ENCODE results near the gene TRAPPC6A.
A peak's percentile ranks its signal among the peaks of the same experiment; 100 is the strongest.
"Not testable (repeated sequence)": the region's sequence is repeated elsewhere in the genome, so short reads cannot be mapped to it uniquely, and the experiment has no call there.

The TRAPPC6A gene

DNA sequence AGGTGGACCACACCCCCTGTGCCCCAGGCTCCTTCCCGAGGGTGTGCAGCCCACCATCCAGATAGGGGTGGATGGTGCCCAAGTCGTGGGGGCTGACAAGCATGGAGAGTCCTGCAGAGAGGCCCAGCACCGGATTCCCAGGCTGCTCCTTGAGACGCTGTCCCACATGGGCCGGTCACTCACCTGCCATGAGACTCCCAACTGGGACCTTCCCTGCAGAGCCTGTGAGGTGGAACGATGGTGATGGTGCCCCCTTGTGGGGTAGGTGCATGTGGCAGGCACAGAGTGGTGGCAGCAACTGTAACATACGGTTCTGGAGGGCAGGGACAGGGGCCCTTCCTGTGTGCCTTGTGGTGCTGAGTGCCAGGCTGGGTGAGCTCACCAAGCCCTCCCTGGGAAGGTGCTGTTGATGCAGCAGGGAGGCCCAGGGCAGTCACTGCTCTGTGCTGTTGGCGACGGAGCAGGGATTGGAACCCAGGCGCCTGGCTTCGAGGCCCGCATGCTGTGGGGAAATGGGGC lies 52.0 kb downstream of the TRAPPC6A start:
- peak; percentile 89 for DNase-seq

DNA sequence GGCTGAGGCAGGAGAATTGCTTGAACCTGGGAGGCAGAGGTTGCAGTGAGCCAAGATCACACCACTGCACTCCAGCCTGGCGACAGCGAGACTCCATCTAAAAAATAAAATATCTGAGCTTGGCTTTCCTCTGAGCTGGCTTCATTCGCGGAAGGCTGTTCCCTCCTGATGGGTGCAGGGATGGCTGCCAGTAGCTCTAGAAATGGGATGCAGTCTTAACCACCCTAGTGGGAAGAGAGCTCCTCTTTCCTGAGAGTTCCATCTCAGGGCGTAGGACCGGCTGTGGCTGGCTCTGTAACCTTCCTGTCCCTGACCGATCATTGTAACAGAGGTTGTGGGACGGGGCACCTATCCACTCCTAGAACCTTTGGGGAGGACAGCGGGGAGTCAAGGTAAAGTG lies 52.7 kb downstream of the TRAPPC6A start:
- DNase-seq = no peak

DNA sequence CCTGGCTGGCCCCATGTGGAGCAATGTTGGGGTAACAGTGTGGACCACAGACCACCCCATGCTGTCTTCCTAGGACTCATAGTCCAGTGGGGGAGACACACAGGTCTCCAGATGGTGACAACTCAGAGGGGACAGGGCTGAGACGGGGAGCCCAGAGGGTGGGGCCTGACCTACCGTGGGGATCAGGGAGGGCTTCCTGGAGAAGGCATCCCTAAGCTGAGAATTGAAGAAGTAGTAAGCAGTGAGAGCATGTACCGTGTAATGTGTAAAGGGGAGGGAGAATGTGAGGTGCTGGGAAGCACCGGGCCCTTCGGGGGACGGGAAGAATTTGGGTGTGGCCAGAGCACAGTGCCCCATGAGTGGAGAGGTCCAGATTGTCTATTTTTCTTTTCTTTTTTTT lies 54.0 kb downstream of the TRAPPC6A start:
- DNase-seq = no peak

DNA sequence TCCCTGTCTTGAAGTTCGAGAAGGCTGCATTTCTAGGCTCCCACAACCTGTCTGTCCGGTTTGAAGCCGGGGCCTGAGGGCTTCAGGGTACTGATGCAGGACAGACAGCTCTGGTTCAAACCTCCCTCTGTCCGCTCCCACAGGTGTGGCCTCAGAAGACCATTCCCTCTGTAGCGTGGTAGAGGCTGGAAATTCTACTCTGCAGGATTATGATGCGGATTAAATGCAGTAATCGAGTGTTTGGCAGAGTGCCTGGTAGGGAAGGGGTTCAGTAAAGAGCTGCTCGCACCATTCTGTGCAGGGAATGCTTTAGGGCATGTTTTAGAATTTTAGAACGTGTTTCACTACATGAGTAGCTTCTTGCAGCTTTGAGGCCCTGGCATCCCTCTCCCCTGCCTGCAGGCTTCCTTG lies 54.6 kb downstream of the TRAPPC6A start:
- peak; percentile 90 for DNase-seq

DNA sequence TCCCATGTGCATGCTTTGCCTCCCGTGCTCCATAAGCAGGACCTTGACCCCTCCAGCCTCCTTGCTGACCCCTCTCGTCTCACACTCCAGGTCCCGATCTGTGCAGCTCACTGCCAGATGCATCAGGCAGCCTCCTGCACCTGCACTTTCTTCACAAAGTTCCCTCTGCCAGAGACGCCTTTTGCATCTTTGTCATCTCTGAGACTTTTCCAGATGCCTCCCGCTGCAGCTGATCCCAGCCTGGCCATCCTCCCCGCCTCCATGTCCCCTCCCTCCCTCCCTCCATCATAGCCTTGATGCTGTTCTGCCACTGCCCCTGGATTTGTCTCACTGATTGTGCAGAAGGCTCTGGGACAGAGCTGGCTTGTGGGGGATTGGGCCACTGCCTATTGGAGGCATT lies 55.2 kb downstream of the TRAPPC6A start:
- no peak for DNase-seq

DNA sequence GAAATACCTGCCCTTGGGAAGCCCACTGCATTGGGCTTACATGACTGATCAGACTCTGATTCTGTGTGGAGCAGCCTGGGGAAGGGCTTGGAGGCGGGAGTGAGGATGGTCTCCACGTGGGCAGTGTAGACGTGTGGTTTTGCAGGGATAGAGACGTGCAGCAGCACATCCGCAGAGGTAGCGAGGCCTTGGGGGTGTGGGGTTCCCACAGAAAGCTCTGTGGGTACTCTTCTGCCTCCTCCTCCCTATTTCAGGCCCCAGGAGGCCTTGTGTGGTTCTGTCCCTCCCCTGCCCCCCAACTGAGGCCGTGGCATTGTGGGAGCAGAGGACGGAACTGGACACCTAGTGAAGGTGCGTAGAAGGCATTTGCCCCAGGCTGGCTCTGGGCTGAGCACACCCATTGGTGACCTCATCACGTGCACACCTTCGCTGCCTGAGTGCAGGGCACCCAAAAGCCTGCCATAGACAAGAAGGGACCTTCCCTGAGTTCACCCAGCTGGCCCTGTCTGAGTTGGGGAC lies 56.2 kb downstream of the TRAPPC6A start:
- DNase-seq = no peak

DNA sequence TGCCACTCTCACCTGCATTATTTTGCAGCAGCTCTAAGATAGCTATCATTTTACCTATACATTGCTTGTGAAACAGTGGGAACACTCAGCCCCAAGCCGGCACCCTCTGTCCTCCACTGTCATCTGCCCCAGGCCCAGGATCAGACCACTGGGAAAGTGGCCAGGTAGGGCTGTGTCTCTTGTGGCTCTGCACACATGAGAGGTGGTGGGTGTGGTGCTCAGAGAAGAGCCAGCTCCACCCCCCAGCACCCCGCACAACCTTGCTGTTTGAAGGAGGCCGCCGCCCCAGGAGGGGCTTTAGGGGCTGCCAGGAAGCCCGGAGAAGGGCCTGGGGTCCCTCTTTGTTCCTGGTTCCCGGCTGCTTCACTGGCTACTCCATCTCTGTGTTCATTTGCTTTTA lies 58.5 kb downstream of the TRAPPC6A start:
- DNase-seq = no peak

DNA sequence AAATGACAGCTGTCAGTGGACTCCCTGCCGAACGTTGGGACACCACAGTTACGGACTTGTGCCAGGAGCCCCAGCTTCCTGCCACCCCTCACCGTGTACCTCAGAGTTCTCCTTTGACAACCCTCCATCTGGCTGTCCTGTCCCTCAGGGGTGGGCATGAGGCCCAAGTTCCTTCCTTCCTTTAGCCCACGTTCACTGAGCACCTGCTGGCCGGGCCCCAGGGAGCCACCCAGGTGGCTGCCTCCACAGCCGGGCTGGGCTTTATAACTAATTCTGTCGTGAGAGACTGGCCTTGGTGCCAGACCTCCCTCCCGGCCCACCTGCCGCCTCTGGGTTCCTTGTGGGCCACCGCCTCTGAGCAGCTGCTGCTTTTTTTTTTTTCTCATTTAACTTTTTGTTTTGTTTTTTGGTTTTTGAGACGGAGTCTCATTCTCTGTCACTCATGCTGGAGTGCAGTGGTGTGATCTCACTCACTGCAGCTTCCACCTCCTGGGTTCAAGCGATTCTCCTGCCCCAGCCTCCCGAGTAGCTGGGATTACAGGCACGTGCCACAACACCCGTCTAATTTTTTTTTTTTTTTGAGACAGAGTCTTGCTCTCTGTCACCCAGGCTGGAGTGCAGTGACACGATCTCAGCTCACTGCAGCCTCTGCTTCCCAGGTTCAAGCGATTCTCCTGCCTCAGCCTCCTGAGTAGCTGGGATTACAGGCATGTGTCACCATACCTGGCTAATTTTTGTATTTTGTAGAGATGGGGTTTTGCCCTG lies 59.3 kb downstream of the TRAPPC6A start:
- not testable (repeated sequence) for DNase-seq

DNA sequence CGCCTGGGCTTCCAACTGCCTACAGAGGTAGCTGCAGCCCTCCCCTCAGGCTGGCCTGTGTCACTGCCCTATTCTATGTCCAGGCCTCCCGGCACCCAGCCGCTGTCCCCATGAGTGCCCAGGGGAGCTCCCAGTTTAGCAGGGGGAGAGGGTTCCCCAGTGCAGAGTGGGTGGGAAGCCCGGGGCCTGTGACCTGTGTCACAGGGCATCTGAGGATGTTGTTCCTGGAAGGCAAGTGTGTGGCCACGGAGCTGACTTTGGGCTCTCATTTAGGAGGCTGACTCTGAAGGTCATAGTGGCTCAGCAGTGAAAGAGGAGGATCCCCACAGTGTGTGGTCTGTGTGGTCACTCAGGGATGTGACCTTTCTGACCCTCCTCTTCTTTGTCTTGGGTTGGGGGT lies 59.9 kb downstream of the TRAPPC6A start:
- no peak for DNase-seq

DNA sequence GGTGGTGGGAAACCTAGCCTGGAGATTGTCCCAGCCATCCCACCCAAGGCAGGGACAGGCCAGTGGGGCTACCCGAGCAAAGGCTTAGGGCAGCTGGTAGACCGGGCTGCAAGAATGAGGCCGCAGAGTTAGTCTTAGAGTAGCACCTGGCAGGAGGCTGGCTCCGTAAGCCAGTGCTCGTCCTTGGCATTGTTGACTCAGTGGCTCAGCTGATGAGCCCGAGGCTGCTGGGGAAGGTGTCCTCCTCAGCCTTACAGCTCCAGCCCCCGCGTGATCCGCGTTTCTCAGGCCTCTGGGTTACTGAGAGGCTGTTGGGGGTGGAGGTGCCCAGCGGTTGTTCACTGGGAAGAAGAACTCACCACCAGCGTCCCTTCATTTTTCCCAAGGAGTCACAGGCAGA lies 60.4 kb downstream of the TRAPPC6A start:
- no peak for DNase-seq

DNA sequence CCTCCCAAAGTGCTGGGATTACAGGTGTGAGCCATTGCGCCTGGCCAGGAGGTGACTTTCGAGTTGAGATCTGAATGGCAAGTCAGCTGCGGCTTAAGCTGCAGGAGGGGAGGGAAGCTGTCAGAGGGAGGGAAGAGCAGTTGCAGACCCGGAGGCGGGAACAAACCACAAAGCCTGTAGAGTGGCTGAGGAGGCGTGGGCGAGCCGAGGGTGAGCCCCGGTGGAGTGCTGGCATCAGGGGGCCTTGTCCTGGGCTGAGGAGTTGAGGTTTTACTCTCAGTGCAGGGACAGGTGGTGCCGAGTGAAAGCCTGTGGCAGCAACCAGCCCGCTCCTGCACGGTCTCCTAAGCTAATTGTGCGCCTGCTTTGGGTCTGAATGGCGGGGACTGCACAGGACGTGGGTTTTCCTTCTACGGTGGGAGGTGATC lies 60.9 kb downstream of the TRAPPC6A start:
- peak; percentile 77 for DNase-seq

DNA sequence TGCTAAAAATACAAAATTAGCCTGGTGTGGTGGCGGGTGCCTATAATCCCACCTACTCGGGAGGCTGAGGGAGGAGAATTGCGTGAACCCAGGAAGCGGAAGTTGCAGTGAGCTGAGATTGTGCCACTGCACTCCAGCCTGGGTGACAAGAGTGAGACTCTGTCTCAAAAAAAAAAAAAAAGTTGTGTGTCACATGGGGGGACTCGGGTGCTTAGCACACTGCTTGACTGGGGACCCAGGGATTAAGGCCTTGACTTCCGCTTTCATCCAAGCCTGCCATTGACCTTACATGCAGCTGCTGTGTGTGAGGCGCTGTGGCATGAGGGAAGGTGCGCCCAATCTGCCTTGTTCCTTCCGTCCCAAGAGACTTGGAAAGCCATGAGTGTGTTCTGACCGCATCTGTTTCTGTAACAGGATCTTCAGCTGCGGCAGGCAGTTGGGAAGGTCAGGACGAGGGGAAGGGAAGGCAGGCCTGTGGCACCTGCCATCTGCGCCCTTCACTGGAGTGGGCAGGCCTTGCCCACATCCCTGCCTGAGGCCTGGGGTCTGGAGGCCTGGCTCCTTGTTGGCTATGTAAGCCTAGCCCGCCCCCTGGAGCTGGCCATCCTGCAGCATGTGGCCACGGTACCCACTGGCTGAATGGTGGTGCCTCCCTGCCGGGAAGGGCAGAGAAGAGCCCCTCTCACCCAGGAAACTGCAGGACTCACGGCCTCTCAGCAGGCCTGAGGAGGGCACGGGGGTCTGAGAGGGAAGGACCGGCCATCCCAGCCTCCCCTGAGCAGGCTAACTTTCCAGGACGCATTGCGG lies 62.0 kb downstream of the TRAPPC6A start:
- no peak for DNase-seq

DNA sequence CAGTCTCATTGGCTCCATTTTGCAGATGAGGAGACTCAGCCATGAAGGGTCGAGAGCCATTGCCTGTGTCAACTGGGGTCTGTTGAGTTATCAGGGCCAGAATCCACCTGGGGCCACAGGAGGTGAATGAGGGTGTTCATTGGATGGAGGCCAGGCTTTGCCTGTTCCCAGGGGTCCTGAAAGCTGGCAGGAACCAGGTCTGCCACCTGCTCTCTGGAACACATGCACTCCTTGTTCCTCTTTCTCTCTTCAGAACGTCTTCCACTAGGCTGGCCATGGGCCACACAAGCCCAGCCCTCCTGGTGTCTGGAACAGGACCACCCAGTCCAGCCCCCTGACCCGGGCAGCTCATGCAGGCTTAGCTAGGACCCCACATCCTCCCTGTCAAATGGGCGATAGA lies 63.9 kb downstream of the TRAPPC6A start:
- DNase-seq = no peak

DNA sequence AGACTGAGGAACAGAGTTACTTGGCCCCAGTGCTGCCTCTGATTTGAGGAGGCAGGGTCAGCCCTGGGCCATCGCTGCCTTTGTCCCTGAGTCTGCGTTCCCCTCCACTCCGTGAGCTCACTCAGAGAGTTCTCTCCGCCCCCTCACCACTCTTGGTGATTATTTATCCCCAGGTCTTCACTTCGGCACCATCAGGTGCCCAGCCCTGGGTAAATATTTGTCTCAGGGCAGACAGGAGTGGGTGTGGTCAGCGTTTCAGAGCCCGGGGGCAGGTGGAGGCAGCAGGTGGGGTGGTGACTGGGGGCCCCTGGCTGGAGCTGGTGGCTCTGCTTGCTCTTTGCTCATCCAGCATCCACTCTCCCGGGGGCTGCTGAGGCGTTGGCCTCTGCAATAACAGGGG lies 64.4 kb downstream of the TRAPPC6A start:
- DNase-seq = no peak

All from islet precursor cell (in vitro differentiated cells).